PC-3 (cell line): ENCODE measurements around the gene IDI2.

ENCODE experiments used
- CTCF ChIP-seq: fragments of 300-600 bp; sonication (generic); conservative IDR thresholded peaks from 2 replicates; pipeline ENCODE4 v1.5.1; 2017; ENCODE audit warnings: antibody characterized with exemption, low read depth, mild to moderate bottlenecking, low read length
- EZH2 ChIP-seq: fragments of 300-600 bp; sonication (generic); IDR thresholded peaks from one replicate; pipeline ENCODE4 v1.6.1; 2017; ENCODE audit warnings: antibody characterized with exemption, mild to moderate bottlenecking, low read length; ENCODE audit not compliant: unreplicated experiment
- EZH2phosphoT487 ChIP-seq: fragments of 300-600 bp; sonication (generic); IDR thresholded peaks from 2 replicates; pipeline ENCODE4 v1.6.1; 2018; ENCODE audit warnings: mild to moderate bottlenecking, antibody characterized with exemption, low read length, borderline replicate concordance

DNA sequence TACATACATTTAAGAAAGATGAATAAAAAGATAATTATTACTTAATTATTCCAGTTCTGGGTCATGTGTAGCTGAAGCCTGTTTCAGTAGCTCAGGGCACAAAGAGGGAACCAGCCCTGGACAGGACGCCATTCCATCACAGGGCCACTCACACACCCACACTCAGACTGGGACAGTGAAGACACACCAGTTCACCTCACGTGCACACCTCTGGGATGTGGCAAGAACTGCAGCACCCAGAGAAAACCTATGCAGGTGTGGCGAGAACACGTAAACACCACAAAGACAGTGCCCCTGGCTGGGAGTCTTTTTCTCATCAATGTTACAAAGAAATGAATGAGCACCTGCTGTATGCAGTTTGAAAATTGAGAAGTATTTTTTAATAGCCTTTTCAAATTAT is 24.9 kb upstream of the IDI2 start:
- TF ChIP-seq CTCF (no peak), EZH2 (no peak), EZH2phosphoT487 (no peak)
